ENCODE results near the gene TTC21A.

- TF ChIP-seq SP1 (IDR thresholded peaks at IDR 0.05; ENCODE audit: low read depth), result no peak
- TF ChIP-seq POLR2A (IDR thresholded peaks at IDR 0.05; ENCODE audit: borderline replicate concordance, extremely low read depth, insufficient read depth, insufficient read length), result no peak
- TF ChIP-seq SIN3A (IDR thresholded peaks at IDR 0.05; ENCODE audit: low read depth), result no peak
- TF ChIP-seq CTCF (IDR thresholded peaks at IDR 0.05 in 2 of 3, conservative IDR thresholded peaks at IDR 0.05 in 1 of 3; ENCODE audit: borderline replicate concordance in 1 of 3, insufficient read depth in 1 of 3, low read depth in 2 of 3, low read length in 2 of 3), result no peak
- no peak for TF ChIP-seq MAX (IDR thresholded peaks at IDR 0.05)
- no peak for TF ChIP-seq CEBPB (IDR thresholded peaks at IDR 0.05; ENCODE audit: low read depth)
- no peak for TF ChIP-seq RAD21 (IDR thresholded peaks at IDR 0.05; ENCODE audit: low read depth)
- no peak for TF ChIP-seq TCF7L2 (IDR thresholded peaks at IDR 0.05; ENCODE audit: borderline replicate concordance, extremely low read depth, insufficient read depth, insufficient read length)
Measured at GRCh38 chr3:39178553-39178952, 71.1 kb downstream of the TTC21A start.

Measured in HCT116 (cell line).